NCI-H82 treated with DMSO at 0.1 percent for 48 hours (cell line): Measurements from ENCODE around the gene USP24.
A peak's percentile ranks its signal among the peaks of the same experiment; 100 is the strongest.

Source experiments
- DNase-seq: peaks from one replicate; lab custom pipeline; 2025; ENCODE audit not compliant: unreplicated experiment; lab: John Stamatoyannopoulos, UW

USP24 gene

GRCh38 chr1:55159571-55159970 is 55.6 kb downstream of the USP24 start:
- DNase-seq = no peak

GRCh38 chr1:55156608-55157007 is 58.6 kb downstream of the USP24 start:
- no peak for DNase-seq

DNA sequence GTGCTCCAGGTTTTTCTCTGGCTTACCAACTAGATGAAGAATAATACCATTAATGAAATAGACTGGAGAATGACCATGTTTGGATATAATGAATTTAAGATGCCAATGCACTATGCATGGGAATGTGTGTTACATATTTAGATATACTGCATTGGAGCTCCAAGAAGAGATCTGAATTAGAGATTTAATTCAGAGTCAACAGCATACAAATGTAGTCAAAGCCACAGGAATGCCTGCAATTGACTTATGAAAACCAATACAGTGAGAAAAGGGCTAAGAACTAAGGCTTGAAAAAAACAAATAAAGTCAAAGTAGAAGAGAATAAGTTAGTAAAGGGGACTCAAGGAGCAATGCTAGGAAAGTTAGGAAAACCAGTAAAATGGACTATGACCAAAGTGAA is 59.1 kb downstream of the USP24 start:
- DNase-seq = no peak

DNA sequence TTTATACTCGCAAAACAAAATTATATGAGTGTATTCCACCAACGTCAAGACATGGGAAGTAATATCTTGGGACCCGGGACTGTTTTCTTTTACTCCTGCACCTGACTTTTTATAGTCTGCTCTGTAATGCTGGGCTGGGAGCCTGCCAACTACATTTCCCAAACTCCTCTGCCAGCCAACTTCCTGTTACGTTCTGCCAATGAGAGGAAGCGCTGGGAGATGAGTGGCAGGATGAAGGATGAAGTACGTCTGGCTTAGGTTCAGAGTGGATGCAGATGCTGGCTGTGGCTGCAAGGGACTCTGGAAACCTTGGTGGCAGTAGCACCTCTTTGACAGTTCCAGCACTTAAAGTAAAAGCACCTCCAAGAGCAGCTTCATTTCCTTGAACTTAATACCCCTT is 59.6 kb downstream of the USP24 start:
- peak; percentile 11 for DNase-seq

DNA sequence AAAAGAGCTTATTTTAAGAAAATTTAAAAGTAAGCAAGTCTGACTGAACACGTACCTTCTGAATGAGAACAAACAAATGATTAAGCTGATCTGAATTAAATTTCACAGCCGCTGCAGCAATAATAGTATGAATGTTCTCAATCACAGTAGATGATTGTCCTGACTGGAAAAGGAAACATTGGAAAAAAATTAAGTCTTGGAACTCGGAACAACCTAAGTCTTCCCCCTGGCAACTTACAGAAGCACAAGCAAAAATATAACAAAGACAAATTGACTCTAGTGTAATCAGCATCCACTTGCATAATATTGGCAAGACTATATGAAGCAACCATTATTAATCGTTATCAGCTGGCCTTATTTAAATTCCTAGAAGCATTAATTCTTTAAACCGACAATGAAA is 60.5 kb downstream of the USP24 start:
- no peak for DNase-seq

DNA sequence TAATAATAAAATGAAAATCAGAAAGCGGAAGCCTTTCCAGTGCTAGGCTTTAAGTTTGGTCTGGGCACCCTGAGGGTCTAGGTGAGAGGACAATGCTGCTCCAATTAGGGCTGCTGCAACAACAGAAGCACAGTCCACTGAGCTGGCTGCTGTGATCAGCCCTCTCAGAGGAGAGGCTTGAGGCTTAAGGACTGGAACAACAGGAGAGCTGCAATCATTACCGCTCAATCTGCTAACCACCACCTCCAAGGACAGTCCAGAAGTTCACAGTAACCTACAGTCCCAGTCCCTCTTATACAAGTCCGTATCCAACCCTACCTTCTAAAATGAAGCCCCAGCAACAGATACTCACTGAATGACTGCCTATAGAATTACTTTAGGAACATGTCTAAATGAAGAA is 62.1 kb downstream of the USP24 start:
- DNase-seq = no peak

- DNase-seq = no peak
These were observed 64.1 kb downstream of the USP24 start for GRCh38 chr1:55150880-55151588.

DNA sequence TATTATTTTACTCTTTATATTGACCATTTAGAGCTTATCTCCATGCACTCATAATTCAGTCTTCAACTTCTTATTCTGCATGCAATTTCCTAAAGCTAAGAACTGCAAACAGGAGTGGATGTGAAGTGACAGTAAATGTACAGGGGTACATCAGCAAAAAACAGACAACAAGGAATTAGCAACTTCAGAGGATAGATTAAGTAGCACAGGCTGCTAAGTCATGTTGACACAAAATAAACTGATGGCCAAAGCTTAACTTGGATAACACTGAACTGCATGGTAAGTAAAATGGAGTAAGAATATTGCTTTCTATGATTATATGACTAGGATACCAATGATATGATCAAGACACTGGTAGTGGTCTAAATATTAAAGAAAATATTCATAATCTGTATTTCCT is 66.5 kb downstream of the USP24 start:
- DNase-seq = no peak

DNA sequence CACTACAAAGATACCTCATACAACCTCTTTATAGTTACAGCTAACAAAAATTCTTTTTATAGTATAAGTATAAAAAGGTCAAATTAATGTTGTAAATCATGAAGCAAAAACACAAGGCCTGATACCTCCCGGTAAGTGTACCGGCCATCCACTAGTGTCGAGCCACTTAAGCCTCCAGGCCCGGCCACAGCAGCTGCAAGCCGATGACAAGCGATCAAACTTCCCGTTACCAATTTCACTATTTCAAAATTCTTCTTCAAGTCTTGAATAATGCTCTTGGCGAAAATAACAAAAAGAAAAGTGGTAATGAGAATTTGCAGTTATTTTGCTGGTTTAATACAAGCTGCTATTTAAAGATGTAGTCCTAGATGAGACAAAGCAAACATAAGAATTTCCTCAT is 67.6 kb downstream of the USP24 start:
- DNase-seq = no peak

DNA sequence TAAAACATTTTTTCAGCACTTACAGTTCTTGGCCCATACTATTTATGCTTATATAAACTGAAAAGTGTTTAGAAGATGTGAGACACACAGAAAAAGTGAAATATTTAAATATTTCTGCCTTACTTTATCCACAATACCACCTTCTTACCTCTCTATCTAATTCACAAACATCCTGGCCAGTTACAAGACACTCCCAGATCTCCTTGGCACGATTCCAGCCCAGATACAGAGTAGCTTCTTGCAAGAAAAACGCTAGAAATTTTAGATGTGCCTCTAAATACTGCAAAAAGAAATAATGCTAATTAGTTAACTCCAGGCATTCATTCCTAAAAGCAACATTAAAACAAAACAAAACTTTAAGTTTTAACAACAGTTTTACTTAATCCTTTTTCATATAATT is 68.4 kb downstream of the USP24 start:
- no peak for DNase-seq

DNA sequence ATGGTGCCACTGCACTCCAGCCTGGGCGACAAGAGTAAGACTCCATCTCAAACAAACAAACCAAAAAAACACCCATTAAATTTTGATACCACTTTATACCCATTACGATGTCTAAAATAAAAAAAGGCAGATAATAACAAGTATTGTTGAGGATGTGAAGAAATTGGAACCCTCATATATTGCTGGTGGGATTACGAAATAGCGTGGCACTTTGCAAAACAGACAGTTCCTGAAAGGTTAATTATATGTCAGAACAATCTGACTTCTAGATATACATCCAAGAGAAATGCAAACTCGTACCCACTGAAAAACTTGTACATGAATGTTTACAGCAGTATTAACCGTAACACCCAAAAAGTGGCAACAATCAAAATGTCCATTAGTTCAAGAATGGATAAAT is 70.3 kb downstream of the USP24 start:
- DNase-seq = no peak

- DNase-seq = no peak
These were observed 71.5 kb downstream of the USP24 start for GRCh38 chr1:55143684-55144083.

DNA sequence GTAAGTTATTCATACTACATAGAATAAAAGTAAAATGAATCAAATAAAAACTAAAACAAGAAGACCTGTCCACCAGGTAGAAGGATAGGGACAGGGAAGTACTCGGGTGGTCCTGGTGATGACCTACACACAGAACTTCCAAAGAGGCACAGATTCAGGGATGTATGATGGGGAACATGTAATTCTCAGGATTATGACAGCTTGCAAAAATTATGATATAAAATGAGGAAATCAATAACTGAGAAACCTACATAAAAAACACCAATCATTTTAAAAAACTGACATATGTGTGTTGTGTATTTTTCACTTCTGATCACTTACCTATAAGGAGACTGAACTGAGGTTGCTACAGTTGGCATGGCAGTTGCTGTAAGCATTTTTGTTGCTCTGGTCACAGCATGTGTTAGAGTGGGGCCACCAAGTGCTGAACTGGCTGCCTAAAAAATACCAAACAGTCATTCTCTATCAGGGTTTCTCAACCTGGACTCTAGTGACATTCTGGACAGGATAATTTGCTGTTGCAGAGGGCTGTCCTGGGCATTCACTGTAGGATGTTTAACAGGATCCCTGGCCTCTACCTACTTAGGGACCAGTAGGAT is 73.8 kb downstream of the USP24 start:
- no peak for DNase-seq

- peak; percentile 66 for DNase-seq
These were observed 74.6 kb downstream of the USP24 start for GRCh38 chr1:55140546-55140983.

- no peak for DNase-seq
These were observed 75.0 kb downstream of the USP24 start for GRCh38 chr1:55140137-55140536.

DNA sequence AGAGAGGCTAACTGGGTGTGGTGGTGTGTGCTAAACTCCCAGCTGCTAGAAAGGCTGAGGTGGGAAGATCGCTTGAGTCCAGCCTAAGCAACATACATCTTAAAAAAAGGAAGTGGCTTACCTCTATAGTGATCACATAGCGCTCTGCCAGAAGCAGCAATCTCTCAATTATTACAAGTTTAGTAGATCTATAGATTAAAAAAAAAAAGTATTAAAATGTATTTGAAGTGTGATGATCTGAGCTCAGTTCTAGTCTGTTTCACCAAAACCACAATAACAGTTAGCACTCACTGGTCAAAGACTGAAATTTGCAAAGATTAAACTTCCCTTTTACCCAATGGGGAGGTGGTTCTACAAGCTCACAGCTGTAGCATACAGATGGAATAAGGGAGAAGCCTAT is 76.3 kb downstream of the USP24 start:
- DNase-seq = no peak

DNA sequence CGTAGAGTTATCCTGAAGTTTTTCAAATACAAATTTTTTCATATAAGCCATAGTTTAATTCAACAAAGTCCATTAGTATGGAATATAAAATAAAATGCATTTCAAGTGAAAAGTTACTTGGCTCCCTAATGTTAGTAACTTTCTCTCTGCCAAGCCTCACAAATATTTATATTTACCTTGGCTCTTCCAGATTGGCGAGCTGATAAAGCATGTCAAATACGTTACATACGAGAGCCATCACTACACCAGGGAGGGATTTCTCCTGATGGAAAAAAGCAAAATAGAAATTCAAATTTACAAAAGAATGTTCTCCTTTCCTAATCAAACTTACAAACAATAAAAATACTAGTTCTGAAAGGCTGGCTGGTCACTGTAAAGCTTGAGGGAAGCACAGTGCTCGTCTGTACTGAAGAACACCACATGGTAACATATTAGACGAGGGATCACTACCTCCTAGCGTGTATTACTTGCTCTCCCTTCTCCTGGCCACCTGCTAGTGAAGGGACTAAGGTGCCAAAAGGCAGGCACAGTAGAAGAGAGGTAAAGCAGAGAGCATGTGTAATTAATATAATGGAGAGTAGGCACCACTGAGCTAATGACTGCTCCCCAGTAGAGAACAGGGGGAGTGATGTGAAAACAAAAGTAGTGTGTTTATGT is 80.9 kb downstream of the USP24 start:
- DNase-seq = no peak

- DNase-seq = no peak
These were observed 83.4 kb downstream of the USP24 start for GRCh38 chr1:55131801-55132200.

- no peak for DNase-seq
These were observed 83.9 kb downstream of the USP24 start for GRCh38 chr1:55131218-55131617.

DNA sequence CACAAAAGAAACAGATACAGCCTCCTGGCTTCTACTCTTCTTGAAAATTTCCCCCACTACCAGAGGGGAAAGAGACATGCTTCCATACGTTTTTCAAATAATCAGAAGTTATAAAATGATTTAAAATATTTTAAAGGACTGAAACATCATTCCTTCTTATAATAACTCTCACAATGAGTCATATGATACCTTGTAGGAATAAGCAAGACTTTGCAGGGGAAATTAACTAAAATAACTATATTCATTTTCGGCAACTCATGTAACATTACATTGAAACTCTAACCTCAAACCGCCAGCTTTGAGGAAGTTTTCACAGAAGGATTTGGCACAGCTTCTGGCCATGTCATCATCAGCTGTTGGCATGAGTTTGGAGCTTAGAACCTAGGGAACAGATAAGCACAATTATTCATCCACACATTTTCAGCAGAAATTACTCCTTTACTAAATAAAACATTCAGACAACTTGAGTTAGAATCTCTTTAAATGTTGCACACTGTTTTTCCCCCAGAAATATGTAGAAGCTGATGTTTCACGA is 85.9 kb downstream of the USP24 start:
- DNase-seq = no peak

- DNase-seq = no peak
These were observed 86.7 kb downstream of the USP24 start for GRCh38 chr1:55128418-55128995.

DNA sequence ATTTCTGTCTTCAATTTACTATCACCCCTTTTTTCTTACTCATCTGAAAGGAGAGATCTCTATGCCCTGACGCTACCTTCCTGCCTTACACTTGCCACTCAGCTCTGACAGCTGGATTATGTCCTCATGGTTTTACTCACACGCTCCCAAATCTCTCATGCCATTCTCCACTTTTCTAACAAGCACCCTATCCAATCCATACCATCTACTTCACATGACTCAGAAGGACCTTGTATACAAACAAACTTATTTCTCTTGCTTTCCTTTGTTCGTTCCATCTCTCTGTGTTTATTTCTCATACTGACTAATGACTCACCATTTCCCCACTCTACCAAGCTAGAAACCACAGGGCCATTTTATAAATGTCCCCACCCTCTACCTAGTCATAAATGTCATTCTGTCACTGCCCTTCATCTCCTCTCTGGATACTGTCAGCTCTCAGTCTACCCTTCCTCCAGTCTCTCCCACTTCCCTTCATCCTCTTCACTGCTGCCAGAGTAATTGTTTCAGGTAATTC is 87.3 kb downstream of the USP24 start:
- no peak for DNase-seq
